Keratinocyte (primary cell): ENCODE results near the gene SMURF1.

Experiments used
- CTCF ChIP-seq, 3 experiments: IDR thresholded peaks in 1 of 3; conservative IDR thresholded peaks in 1 of 3; optimal IDR thresholded peaks in 1 of 3; 2 replicates in 2 of 3; 3 replicates in 1 of 3; pipeline versions ENCODE3 to v1.5.1; 2011; ENCODE audit warnings: low read length in 3 of 3, mild to moderate bottlenecking in 3 of 3, moderate library complexity in 2 of 3, control low read depth in 1 of 3, inconsistent platforms in 1 of 3; ENCODE audit not compliant: insufficient read depth in 2 of 3; ENCODE audit errors: extremely low read depth in 1 of 3
- EZH2 ChIP-seq: IDR thresholded peaks from one replicate; pipeline ENCODE4 v1.6.1; 2012; ENCODE audit warnings: inconsistent platforms, mild to moderate bottlenecking, low read length, moderate library complexity

- no peak for TF ChIP-seq CTCF (optimal IDR thresholded peaks at IDR 0.05 in 1 of 3, IDR thresholded peaks at IDR 0.05 in 1 of 3, conservative IDR thresholded peaks at IDR 0.05 in 1 of 3; ENCODE audit: extremely low read depth in 1 of 3, insufficient read depth in 2 of 3, low read length in 3 of 3)
- TF ChIP-seq EZH2, result no peak
These were observed 89.1 kb downstream of the SMURF1 start for GRCh38 chr7:99054781-99055180.
